H9 (cell line): ENCODE measurements around the gene SMARCC1. TPM values are rescaled to one million over a fixed set of nuclear protein-coding genes. Genes with fewer than 3 reads are reported as not detected.

Experiments used
- DNase-seq: peaks from one replicate; pipeline ENCODE4 v3.0.0-alpha.2; 2017
- H2AFZ ChIP-seq: one replicate; pipeline ENCODE4 v1.6.1; 2013; ENCODE audit warnings: mild to moderate bottlenecking, low read length, control low read depth, moderate library complexity
- H2AK5ac ChIP-seq: 2 replicates; pipeline ENCODE4 v1.6.1; 2013; ENCODE audit warnings: low read length, control low read depth, mixed read lengths; ENCODE audit not compliant: insufficient read length
- H2BK120ac ChIP-seq: one replicate; pipeline ENCODE4 v1.6.1; 2013; ENCODE audit warnings: low read depth, mild to moderate bottlenecking, low read length, control low read depth, inconsistent platforms; ENCODE audit not compliant: poor library complexity, severe bottlenecking
- H2BK12ac ChIP-seq: 2 replicates; pipeline ENCODE4 v1.6.1; 2013; ENCODE audit warnings: low read length, control low read depth, mixed read lengths, low read depth; ENCODE audit not compliant: insufficient read length
- H2BK15ac ChIP-seq: 2 replicates; pipeline ENCODE4 v1.6.1; 2013; ENCODE audit warnings: low read depth, low read length, control low read depth
- H2BK20ac ChIP-seq: one replicate; pipeline ENCODE4 v1.6.1; 2013; ENCODE audit warnings: low read depth, mild to moderate bottlenecking, low read length, control low read depth, inconsistent platforms; ENCODE audit not compliant: poor library complexity, severe bottlenecking
- H2BK5ac ChIP-seq: 2 replicates; pipeline ENCODE4 v1.6.1; 2013; ENCODE audit warnings: low read length, control low read depth, mixed read lengths; ENCODE audit not compliant: insufficient read length
- H3K14ac ChIP-seq: 2 replicates; pipeline ENCODE4 v1.6.1; 2013; ENCODE audit warnings: low read length, control low read depth; ENCODE audit not compliant: insufficient read depth
- H3K18ac ChIP-seq: 2 replicates; pipeline ENCODE4 v1.6.1; 2013; ENCODE audit warnings: low read depth, mild to moderate bottlenecking, mixed read lengths, low read length, control low read depth; ENCODE audit not compliant: insufficient read length
- H3K23ac ChIP-seq: 2 replicates; pipeline ENCODE4 v1.6.1; 2013; ENCODE audit warnings: low read length, control low read depth, mixed read lengths, low read depth; ENCODE audit not compliant: insufficient read length
- H3K23me2 ChIP-seq: 2 replicates; pipeline ENCODE4 v1.6.1; 2013; ENCODE audit warnings: low read depth, mild to moderate bottlenecking, mixed read lengths, low read length, control low read depth; ENCODE audit not compliant: insufficient read length, poor library complexity, severe bottlenecking
- H3K27ac ChIP-seq: 2 replicates; pipeline ENCODE4 v1.5.1; 2013; ENCODE audit warnings: low read length, control low read depth, mixed read lengths, low read depth; ENCODE audit not compliant: insufficient read length
- H3K27me3 ChIP-seq: 2 replicates; pipeline ENCODE4 v1.6.1; 2013; ENCODE audit warnings: low read length, control low read depth, inconsistent platforms; ENCODE audit not compliant: insufficient read depth
- H3K4ac ChIP-seq: 2 replicates; pipeline ENCODE4 v1.6.1; 2013; ENCODE audit warnings: low read depth, mild to moderate bottlenecking, control low read depth, inconsistent platforms, low read length, moderate library complexity
- H3K4me1 ChIP-seq: 2 replicates; pipeline ENCODE4 v1.6.1; 2013; ENCODE audit warnings: low read length, control low read depth, inconsistent platforms; ENCODE audit not compliant: insufficient read depth
- H3K4me2 ChIP-seq: 2 replicates; pipeline ENCODE4 v1.6.1; 2013; ENCODE audit warnings: low read length, control low read depth, mixed read lengths; ENCODE audit not compliant: insufficient read length, insufficient read depth
- H3K56ac ChIP-seq: 2 replicates; pipeline ENCODE4 v1.6.1; 2013; ENCODE audit warnings: low read depth, mild to moderate bottlenecking, mixed read lengths, low read length, control low read depth; ENCODE audit not compliant: insufficient read length
- H3K79me1 ChIP-seq: 2 replicates; pipeline ENCODE4 v1.6.1; 2013; ENCODE audit warnings: low read depth, mild to moderate bottlenecking, moderate library complexity, low read length, control low read depth, inconsistent platforms; ENCODE audit not compliant: insufficient read depth, poor library complexity, severe bottlenecking
- H3K79me2 ChIP-seq: 2 replicates; pipeline ENCODE4 v1.6.1; 2013; ENCODE audit warnings: low read length, control low read depth, inconsistent platforms; ENCODE audit not compliant: insufficient read depth
- H3K9ac ChIP-seq: 2 replicates; pipeline ENCODE4 v1.6.1; 2013; ENCODE audit warnings: low read length, control low read depth, mixed read lengths; ENCODE audit not compliant: insufficient read length; ENCODE audit errors: extremely low read depth
- H3K9me3 ChIP-seq: one replicate; pipeline ENCODE4 v1.6.1; 2013; ENCODE audit warnings: low read depth, low read length, inconsistent platforms; ENCODE audit not compliant: control insufficient read depth
- H3T11ph ChIP-seq: one replicate; pipeline ENCODE4 v1.6.1; 2013; ENCODE audit warnings: mild to moderate bottlenecking, low read length, control low read depth, inconsistent platforms
- H4K20me1 ChIP-seq: one replicate; pipeline ENCODE4 v1.6.1; 2013; ENCODE audit not compliant: control insufficient read depth, insufficient read length, insufficient read depth
- H4K5ac ChIP-seq: 2 replicates; pipeline ENCODE4 v1.6.1; 2013; ENCODE audit warnings: low read depth, mild to moderate bottlenecking, mixed read lengths, low read length, control low read depth; ENCODE audit not compliant: insufficient read length
- H4K8ac ChIP-seq: replicated peaks from 2 replicates; pipeline ENCODE4 v1.6.1; 2013; ENCODE audit warnings: low read length, control low read depth, mixed read lengths, low read depth; ENCODE audit not compliant: insufficient read length
- H4K91ac ChIP-seq: 2 replicates; pipeline ENCODE4 v1.6.1; 2013; ENCODE audit warnings: low read depth, mild to moderate bottlenecking, moderate library complexity, mixed read lengths, low read length, control low read depth; ENCODE audit not compliant: insufficient read length
- H3K27ac Mint-ChIP-seq, 3 experiments: 2 replicates in 2 of 3; 3 replicates in 1 of 3; pipeline ENCODE4 v1.8.0; 2020 to 2021; ENCODE audit warnings: mixed read lengths in 3 of 3, mild to moderate bottlenecking in 1 of 3, moderate library complexity in 1 of 3
- H3K27me3 Mint-ChIP-seq: 2 replicates; pipeline ENCODE4 v1.8.0; 2021; ENCODE audit warnings: low read depth, mild to moderate bottlenecking, moderate library complexity, mixed read lengths
- H3K36me3 Mint-ChIP-seq, 3 experiments: 2 replicates in 2 of 3; 3 replicates in 1 of 3; pipeline ENCODE4 v1.8.0; 2020 to 2021; ENCODE audit warnings: low read depth in 3 of 3, mixed read lengths in 3 of 3; ENCODE audit not compliant: insufficient read depth in 1 of 3
- H3K4me1 Mint-ChIP-seq, 2 experiments: 2 replicates each; pipeline ENCODE4 v1.8.0; 2020; ENCODE audit warnings: mixed read lengths in 2 of 2
- H3K4me3 Mint-ChIP-seq, 2 experiments: 2 replicates in 1 of 2; 3 replicates in 1 of 2; pipeline ENCODE4 v1.8.0; 2020 to 2021; ENCODE audit warnings: mild to moderate bottlenecking in 2 of 2, mixed read lengths in 2 of 2, moderate library complexity in 1 of 2
- H3K9me3 Mint-ChIP-seq, 2 experiments: 2 replicates in 1 of 2; 3 replicates in 1 of 2; pipeline ENCODE4 v1.8.0; 2020; ENCODE audit warnings: mild to moderate bottlenecking in 2 of 2, mixed read lengths in 2 of 2, moderate library complexity in 1 of 2
- WGBS: extraction: QIAGEN DNeasy Blood & Tissue Kit; methylation state at CpG from one replicate; pipeline ENCODE4 v1.1.7; 2013; ENCODE audit warnings: missing lambda C conversion rate, low lambda C conversion rate, mixed read lengths; ENCODE audit not compliant: insufficient read length; ENCODE audit errors: extremely low coverage; 5-methylcytosine and 5-hydroxymethylcytosine counted together
- total RNA-seq: library from RNA; stranded (reverse); gene quantifications from 2 replicates; pipeline ENCODE4 v1.2.1, GENCODE V29; 2021
- TF ChIP-seq, protein P1 (sequence below): fragments of 200-600 bp; sonication (generic); conservative IDR thresholded peaks from 3 replicates; pipeline ENCODE4 v1.8.0; 2021; ENCODE audit warnings: antibody characterized with exemption, mild to moderate bottlenecking

The SMARCC1 gene
- total RNA-seq, 1 experiment from 2014 or later = 274 TPM

DNA sequence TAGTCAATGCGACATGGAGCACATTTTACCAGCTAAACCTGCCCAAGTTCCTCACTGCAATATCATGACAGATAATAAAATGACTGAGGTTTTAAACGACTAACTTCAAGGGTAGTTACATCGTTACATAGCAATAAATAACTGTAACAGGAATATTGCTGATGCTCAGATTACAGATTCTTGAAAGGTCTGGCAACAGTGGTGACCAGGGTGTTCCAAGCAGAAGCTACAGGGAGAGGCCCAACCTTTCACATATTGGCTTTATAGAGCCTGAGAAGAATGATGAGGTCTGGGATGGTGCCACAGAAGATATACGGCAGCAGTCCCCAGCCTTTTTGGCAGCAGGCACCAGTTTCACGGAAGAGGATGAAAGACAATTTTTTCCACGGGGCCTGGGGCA lies 151.9 kb downstream of the SMARCC1 start:
- H3K23me2 ChIP-seq = no peaks in the 10 kb centered on the region
- H3K56ac ChIP-seq = no peak overlapping the region
- no peak overlapping the region for H2AK5ac ChIP-seq
- H3K14ac ChIP-seq = no peak overlapping the region
- no peaks in the 10 kb centered on the region for H3K27me3 Mint-ChIP-seq
- no peaks in the 10 kb centered on the region for H4K20me1 ChIP-seq
- no peak overlapping the region for H3T11ph ChIP-seq
- H3K4me1 ChIP-seq = no peaks in the 10 kb centered on the region
- H3K9ac ChIP-seq = no peak overlapping the region
- H3K4me2 ChIP-seq = no peak overlapping the region
- no peaks in the 10 kb centered on the region for H3K79me2 ChIP-seq
- H2BK12ac ChIP-seq = no peak overlapping the region
- no peak for DNase-seq
- H3K36me3 Mint-ChIP-seq = peaks cover 44 to 89% (median 84%) of the 10 kb centered on the region in 3 experiments; a peak in 6 of 7 replicates
- no peak overlapping the region for H4K8ac ChIP-seq
- no peak overlapping the region for H3K27ac ChIP-seq
- H4K5ac ChIP-seq = no peak overlapping the region
- no peak overlapping the region for H2BK5ac ChIP-seq
- H3K18ac ChIP-seq = no peak overlapping the region
- H3K9me3 ChIP-seq = no peaks in the 10 kb centered on the region
- no peak overlapping the region for H3K4me3 Mint-ChIP-seq
- no peaks in the 10 kb centered on the region for H3K9me3 Mint-ChIP-seq
- H2BK15ac ChIP-seq = no peak overlapping the region
- H2AFZ ChIP-seq = no peak overlapping the region
- H4K91ac ChIP-seq = no peak overlapping the region
- no peak overlapping the region for H2BK120ac ChIP-seq
- H3K4me1 Mint-ChIP-seq = no peaks in the 10 kb centered on the region
- no peak overlapping the region for H3K4ac ChIP-seq
- H3K23ac ChIP-seq = no peak overlapping the region
- H3K27me3 ChIP-seq = no peaks in the 10 kb centered on the region
- no CpG with 5 or more reads among the region's 6 CpGs for WGBS
- H3K79me1 ChIP-seq = no peaks in the 10 kb centered on the region
- no peak overlapping the region; a peak in 1 of 7 replicates for H3K27ac Mint-ChIP-seq
- H2BK20ac ChIP-seq = no peak overlapping the region
- TF ChIP-seq, protein P1, sequence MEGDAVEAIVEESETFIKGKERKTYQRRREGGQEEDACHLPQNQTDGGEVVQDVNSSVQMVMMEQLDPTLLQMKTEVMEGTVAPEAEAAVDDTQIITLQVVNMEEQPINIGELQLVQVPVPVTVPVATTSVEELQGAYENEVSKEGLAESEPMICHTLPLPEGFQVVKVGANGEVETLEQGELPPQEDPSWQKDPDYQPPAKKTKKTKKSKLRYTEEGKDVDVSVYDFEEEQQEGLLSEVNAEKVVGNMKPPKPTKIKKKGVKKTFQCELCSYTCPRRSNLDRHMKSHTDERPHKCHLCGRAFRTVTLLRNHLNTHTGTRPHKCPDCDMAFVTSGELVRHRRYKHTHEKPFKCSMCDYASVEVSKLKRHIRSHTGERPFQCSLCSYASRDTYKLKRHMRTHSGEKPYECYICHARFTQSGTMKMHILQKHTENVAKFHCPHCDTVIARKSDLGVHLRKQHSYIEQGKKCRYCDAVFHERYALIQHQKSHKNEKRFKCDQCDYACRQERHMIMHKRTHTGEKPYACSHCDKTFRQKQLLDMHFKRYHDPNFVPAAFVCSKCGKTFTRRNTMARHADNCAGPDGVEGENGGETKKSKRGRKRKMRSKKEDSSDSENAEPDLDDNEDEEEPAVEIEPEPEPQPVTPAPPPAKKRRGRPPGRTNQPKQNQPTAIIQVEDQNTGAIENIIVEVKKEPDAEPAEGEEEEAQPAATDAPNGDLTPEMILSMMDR = no peak
